K562 (cell line): ENCODE measurements around the gene HLTF. TPM values are rescaled to one million over a fixed set of nuclear protein-coding genes. Genes with fewer than 3 reads are reported as not detected.

Experiments
- ATAC-seq: fragments of 200-7000 bp; cut with Tn5 transposase; 3 replicates; pipeline ENCODE4 v1.9.1; 2020; ENCODE audit warnings: moderate library complexity
- BruUV-seq: library from RNA; stranded (reverse); fragments of 400-500 nt; replicated peaks from 2 replicates; lab custom pipeline; 2021; lab: Mats Ljungman, UMichigan
- CTCF ChIA-PET: fragments of 300-600 bp; formaldehyde crosslinking; extraction: SDS; loops from one replicate; lab custom pipeline; 2021; ENCODE audit warnings: low intra/inter-chr PET ratio; lab: Yijun Ruan, JAX
- POLR2A ChIA-PET: fragments of 300-600, 350-650 bp; sonication (Branson Sonifier 250); formaldehyde crosslinking; extraction: SDS; loops from one replicate; lab custom pipeline; 2021; ENCODE audit warnings: antibody characterized with exemption, inconsistent platforms; lab: Yijun Ruan, JAX
- DNase-seq, 4 experiments: peaks; one replicate each; pipeline versions ENCODE4 v3.0.0 to v3.0.0-alpha.2; 2011 to 2018; ENCODE audit warnings: low spot score in 3 of 4, mixed read lengths in 3 of 4; ENCODE audit errors: extremely low read depth in 1 of 4
- FAIRE-seq: peaks from 2 replicates; lab custom pipeline; 2011; peaks lifted over from hg19 to GRCh38; lab: Jason Lieb, UNC
- H2AFZ ChIP-seq: 2 replicates; pipeline ENCODE4 v1.6.0; 2011; ENCODE audit warnings: low read depth, low read length, control low read depth, inconsistent platforms
- H3K27ac ChIP-seq: fragments of 200-600 bp; 3 replicates; pipeline ENCODE4 v1.8.0; 2011; ENCODE audit warnings: low read depth, mild to moderate bottlenecking, control low read depth, inconsistent platforms, low read length, moderate library complexity, mixed read lengths; ENCODE audit errors: extremely low read depth
- H3K27me3 ChIP-seq, 2 experiments: fragments of 300-600 bp in 1 of 2; 2 replicates in 1 of 2; 3 replicates in 1 of 2; pipeline versions ENCODE4 v1.6.0 to v1.8.0; 2011; ENCODE audit warnings: inconsistent platforms in 2 of 2, low read length in 2 of 2, mild to moderate bottlenecking in 1 of 2, mixed read lengths in 1 of 2, moderate library complexity in 1 of 2; ENCODE audit not compliant: control insufficient read depth in 2 of 2, insufficient read depth in 2 of 2
- H3K36me3 ChIP-seq: fragments of 300-600 bp; 3 replicates; pipeline ENCODE4 v1.8.0; 2011; ENCODE audit warnings: mild to moderate bottlenecking, low read length, inconsistent platforms; ENCODE audit not compliant: control insufficient read depth, insufficient read depth
- H3K4me1 ChIP-seq, 2 experiments: fragments of 200-600 bp in 1 of 2; replicated peaks in 1 of 2; 2 replicates in 1 of 2; 3 replicates in 1 of 2; pipeline versions ENCODE4 v1.5.1 to v1.8.0; 2011; ENCODE audit warnings: inconsistent platforms in 2 of 2, low read length in 2 of 2, mild to moderate bottlenecking in 1 of 2, mixed read lengths in 1 of 2, moderate library complexity in 1 of 2; ENCODE audit not compliant: control insufficient read depth in 2 of 2, insufficient read depth in 2 of 2
- H3K4me2 ChIP-seq: 2 replicates; pipeline ENCODE4 v1.6.1; 2011; ENCODE audit warnings: low read length, control low read depth, inconsistent platforms, mixed read lengths; ENCODE audit not compliant: insufficient read depth
- H3K4me3 ChIP-seq: fragments of 200-600 bp; sonication (generic), shearing (Covaris generic); 2 replicates; pipeline ENCODE4 v1.5.1; 2016; ENCODE audit warnings: control low read depth, inconsistent platforms
- H3K79me2 ChIP-seq: fragments of 200-600 bp; 3 replicates; pipeline ENCODE4 v1.8.0; 2011; ENCODE audit warnings: low read length, inconsistent platforms; ENCODE audit not compliant: control insufficient read depth, insufficient read depth
- H3K9ac ChIP-seq, 2 experiments: 2 replicates each; pipeline versions ENCODE4 v1.6.0 to v1.6.1; 2011; ENCODE audit warnings: low read depth in 2 of 2, low read length in 2 of 2, control low read depth in 1 of 2, inconsistent platforms in 1 of 2, mild to moderate bottlenecking in 1 of 2, mixed read lengths in 1 of 2; ENCODE audit not compliant: insufficient read depth in 1 of 2
- H3K9me1 ChIP-seq: one replicate; pipeline ENCODE4 v1.6.0; 2011; ENCODE audit warnings: inconsistent platforms, mild to moderate bottlenecking, low read length, moderate library complexity; ENCODE audit not compliant: control insufficient read depth, insufficient read depth
- H3K9me3 ChIP-seq: replicated peaks from 2 replicates; pipeline ENCODE4 v1.5.1; 2011; ENCODE audit warnings: low read depth, low read length, inconsistent platforms; ENCODE audit not compliant: control insufficient read depth, insufficient read depth
- H4K20me1 ChIP-seq: replicated peaks from 2 replicates; pipeline ENCODE4 v1.6.1; 2011; ENCODE audit warnings: low read length, inconsistent platforms, mixed read lengths; ENCODE audit not compliant: control insufficient read depth, insufficient read depth
- ARHGAP35 ChIP-seq: fragments of 450-650 bp; IDR thresholded peaks from 2 replicates; pipeline ENCODE4 v1.6.1; 2018; ENCODE audit not compliant: partially characterized antibody
- CEBPB ChIP-seq: fragments of 450-650 bp; IDR thresholded peaks from 2 replicates; pipeline ENCODE4 v1.6.1; 2016; ENCODE audit warnings: missing genetic modification characterization, missing compliant biosample characterization
- GTF2A2 ChIP-seq: IDR thresholded peaks from 2 replicates; pipeline ENCODE4 v1.6.1; 2016; ENCODE audit warnings: mild to moderate bottlenecking, missing genetic modification characterization, missing compliant biosample characterization
- KHSRP ChIP-seq: fragments of 450-650 bp; IDR thresholded peaks from 2 replicates; pipeline ENCODE4 v1.6.1; 2017
- TBP ChIP-seq: optimal IDR thresholded peaks from 2 replicates; pipeline ENCODE3; 2011; ENCODE audit warnings: low read depth, low read length, improper control_type of control experiment
- ZNF551 ChIP-seq: fragments of 250-450 bp; sonication (Bioruptor Pico); IDR thresholded peaks from 2 replicates; pipeline ENCODE4 v1.5.0; 2021; ENCODE audit warnings: mild to moderate bottlenecking, moderate library complexity
- ZNF740 ChIP-seq, 3 experiments: fragments of 200-800 bp in 1 of 3; sonication (Bioruptor generic) in 1 of 3; sonication (generic) in 1 of 3; formaldehyde crosslinking in 1 of 3; IDR thresholded peaks; 2 replicates each; pipeline versions ENCODE4 v1.6.1 to v1.8.0; 2016 to 2022; ENCODE audit warnings: mild to moderate bottlenecking in 2 of 3, missing compliant biosample characterization in 2 of 3, missing genetic modification characterization in 2 of 3, missing genetic modification reagents in 1 of 3
- WGBS: fragments of 100-300 bp; shearing (Covaris generic); methylation state at CpG from one replicate; pipeline ENCODE4 v1.1.6; 2016; ENCODE audit warnings: low coverage, mixed read lengths; ENCODE audit not compliant: insufficient coverage; ENCODE audit errors: missing lambda C conversion rate; 5-methylcytosine and 5-hydroxymethylcytosine counted together
- in situ Hi-C: fragments of 300-500 bp; cut with MboI; formaldehyde crosslinking; loops from 4 replicates; pipeline ENCODE4 v1.15.0; 2018; ENCODE audit warnings: inconsistent platforms, mixed read lengths
- intact Hi-C: fragments of 100-400 bp; cut with micrococcal nuclease; formaldehyde crosslinking; loops from 2 replicates; pipeline ENCODE4 v1.14.2; 2022
- polyA plus RNA-seq, 8 experiments: library from polyadenylated mRNA; depleted of rRNA in 4 of 8; stranded (reverse) in 5 of 8; unstranded in 3 of 8; fragments of >200 nt; fragmentation: Nextera tagmentation in 2 of 8; fragmentation: Illumina TruSeq in 1 of 8; extraction: Ambion mirVana in 2 of 8; extraction: Trizol in 1 of 8; gene quantifications; 2 replicates each; pipeline versions ENCODE4 v1.2.1 to v1.2.3, GENCODE V29; 2011 to 2014; ENCODE audit warnings: inconsistent platforms in 1 of 8, missing spikeins in 1 of 8
- total RNA-seq, 7 experiments: library from RNA; depleted of rRNA in 6 of 7; stranded (reverse); fragments of >200 nt in 6 of 7; fragmentation: Illumina TruSeq in 2 of 7; extraction: Trizol in 2 of 7; gene quantifications; 2 replicates each; pipeline versions ENCODE4 v1.2.1 to v1.2.3, GENCODE V29; 2011 to 2021; ENCODE audit warnings: low replicate concordance in 1 of 7

Gene HLTF
- total and polyA plus RNA-seq, 9 of the 15 experiments (the other 6 are each of a cell fraction or from before 2014, with no cell fraction given) = 35.1 to 82.4 (median 50.4) TPM

DNA sequence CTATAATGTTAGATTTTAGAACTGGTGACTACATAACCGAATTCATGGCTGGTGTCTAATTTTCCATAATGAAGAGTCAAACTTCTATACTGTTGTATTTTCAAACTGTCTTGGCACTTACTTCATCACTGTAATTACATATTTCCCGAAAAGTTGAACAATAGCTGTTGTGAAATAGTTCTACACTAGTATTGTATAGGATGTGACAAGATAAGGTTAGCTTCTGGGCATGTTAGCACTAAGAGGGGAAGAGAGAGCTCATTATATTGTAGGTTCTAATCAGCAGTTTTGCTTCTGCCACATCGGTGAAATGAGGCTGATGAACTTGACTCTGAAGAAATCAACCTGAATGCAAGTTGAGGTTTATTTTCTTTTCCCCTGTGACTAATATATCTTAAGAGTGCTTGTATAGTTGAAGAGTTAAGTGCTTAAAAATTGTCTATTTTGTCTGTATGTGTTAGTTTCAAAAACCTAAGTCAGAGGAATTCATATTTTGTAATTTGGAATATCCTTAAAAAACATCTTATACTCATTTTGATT lies 86.1 kb downstream of the HLTF start:
- in situ Hi-C loops = no loop called here
- H3K27ac ChIP-seq = no peak overlapping the region
- no TSS peak for BruUV-seq
- peaks cover 30% of the 10 kb centered on the region; the same call in 2 of the 3 replicates for H3K36me3 ChIP-seq
- WGBS = 59% methylated on average over 3 of the region's 3 CpGs
- H3K9me1 ChIP-seq = no peaks in the 10 kb centered on the region
- H2AFZ ChIP-seq = no peak overlapping the region
- DNase-seq = no peak
- H4K20me1 ChIP-seq = no peaks in the 10 kb centered on the region
- POLR2A ChIA-PET = interaction anchor here (0.9 to 1.9 kb wide), 2 partner anchors 9 to 29 kb away, joined by 3 to 7 read pairs; partner anchors contain the start of gene GYG1
- no peaks in the 10 kb centered on the region for H3K79me2 ChIP-seq
- H3K4me1 ChIP-seq = no peaks in the 10 kb centered on the region
- intact Hi-C loops = no loop called here
- H3K9me3 ChIP-seq = no peaks in the 10 kb centered on the region
- H3K4me3 ChIP-seq = no peak overlapping the region
- TF ChIP-seq CEBPB (tag) (peak; percentile 51; the same call in 1 of the 2 replicates), ZNF740 (CRISPR knock-in tag; IDR thresholded peaks at IDR 0.05) (no peak), ZNF740 (tag; IDR thresholded peaks at IDR 0.05) (no peak)
- TF ChIP-seq, all 486 proteins: peak for 1
- H3K4me2 ChIP-seq = no peak overlapping the region
- ATAC-seq (no peak), FAIRE-seq (no peak)
- H3K27me3 ChIP-seq = no peaks in the 10 kb centered on the region
- CTCF ChIA-PET = no interaction called here
- H3K9ac ChIP-seq = no peak overlapping the region

- CTCF ChIA-PET = no interaction called here
- no peaks in the 10 kb centered on the region for H3K9me1 ChIP-seq
- WGBS = 71% methylated on average over 3 of the region's 3 CpGs
- H3K4me1 ChIP-seq = no peaks in the 10 kb centered on the region
- no peaks in the 10 kb centered on the region for H3K27me3 ChIP-seq
- DNase-seq = no peak
- H3K4me2 ChIP-seq = no peak overlapping the region
- POLR2A ChIA-PET = interaction anchor here (0.9 to 1.9 kb wide), 2 partner anchors 8 to 29 kb away, joined by 3 to 7 read pairs; partner anchors contain the start of gene GYG1
- H4K20me1 ChIP-seq = no peaks in the 10 kb centered on the region
- H3K9ac ChIP-seq = no peak overlapping the region
- H2AFZ ChIP-seq = no peak overlapping the region
- H3K79me2 ChIP-seq = no peaks in the 10 kb centered on the region
- no peak for ATAC-seq
- H3K27ac ChIP-seq = no peak overlapping the region
- no peak for TF ChIP-seq KHSRP
- no peak for TF ChIP-seq GTF2A2
- no peak for TF ChIP-seq ZNF551 (CRISPR knock-in tag)
- no peak for TF ChIP-seq TBP
- TF ChIP-seq ARHGAP35 = no peak
- TF ChIP-seq, all 486 proteins: peak for 0
- peaks cover 33% of the 10 kb centered on the region; the same call in 2 of the 3 replicates for H3K36me3 ChIP-seq
- no peak overlapping the region for H3K4me3 ChIP-seq
- no peaks in the 10 kb centered on the region for H3K9me3 ChIP-seq
- no TSS peak for BruUV-seq
- in situ Hi-C loops = no loop called here
- intact Hi-C loops = no loop called here
- no peak for FAIRE-seq
Observed at GRCh38 chr3:148999806-149000205, 86.5 kb downstream of the HLTF start.
